GM20000 (cell line): ENCODE results near the gene AGAP1.

Experiments used
- DNase-seq: peaks from one replicate; pipeline ENCODE4 v3.0.0; 2012; ENCODE audit warnings: low spot score
- CTCF ChIP-seq: IDR thresholded peaks from 2 replicates; pipeline ENCODE4 v1.5.1; 2012; ENCODE audit warnings: mild to moderate bottlenecking, control low read depth; ENCODE audit errors: extremely low read depth, missing control alignments

The AGAP1 gene

DNA sequence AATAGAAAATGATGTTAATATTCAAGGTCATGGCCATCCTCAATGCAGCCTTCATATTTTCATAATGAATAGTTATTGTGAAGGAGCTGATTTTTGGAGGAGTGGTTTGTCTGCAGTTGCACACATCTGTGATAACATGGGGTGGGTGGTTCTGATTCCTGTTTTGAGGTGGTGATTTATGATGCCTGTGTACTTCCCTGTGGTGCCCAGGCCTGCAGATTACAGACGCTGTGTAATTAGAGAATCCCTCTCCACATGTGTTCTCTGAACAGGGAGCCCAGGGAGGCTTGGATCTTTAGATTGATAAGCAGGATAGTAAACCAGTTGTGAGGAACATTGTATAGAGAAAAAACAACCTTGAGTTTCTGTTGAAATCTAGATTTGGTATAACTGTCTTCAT, 117.5 kb downstream of the AGAP1 start:
- TF ChIP-seq CTCF = no peak
- DNase-seq = no peak

DNA sequence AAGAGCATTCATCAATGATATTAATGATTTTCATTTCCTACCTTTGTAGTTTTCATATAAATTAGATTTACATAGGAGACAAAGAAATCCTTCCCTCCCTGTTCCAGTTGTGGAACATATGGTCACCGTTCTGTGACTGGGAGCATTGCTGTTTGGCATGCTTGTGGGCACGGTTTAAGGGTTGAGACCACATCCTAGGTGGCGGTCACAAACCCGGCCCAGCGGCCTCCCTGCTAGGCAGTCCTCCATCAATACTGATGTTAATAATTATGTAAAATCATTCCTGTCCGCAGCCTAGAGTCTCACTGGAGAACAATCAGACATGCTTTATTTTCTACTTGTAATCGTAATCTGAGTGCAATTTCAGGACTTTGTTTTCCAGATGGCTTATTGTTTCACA, 117.9 kb downstream of the AGAP1 start:
- DNase-seq = no peak
- no peak for TF ChIP-seq CTCF

- no peak for TF ChIP-seq CTCF
- no peak for DNase-seq
These were observed 118.5 kb downstream of the AGAP1 start for GRCh38 chr2:235612181-235612950.

GRCh38 chr2:235613649-235614048, 119.8 kb downstream of the AGAP1 start:
- TF ChIP-seq CTCF = no peak
- DNase-seq = no peak

- DNase-seq = no peak
- no peak for TF ChIP-seq CTCF
These were observed 120.5 kb downstream of the AGAP1 start for GRCh38 chr2:235614176-235614860.

DNA sequence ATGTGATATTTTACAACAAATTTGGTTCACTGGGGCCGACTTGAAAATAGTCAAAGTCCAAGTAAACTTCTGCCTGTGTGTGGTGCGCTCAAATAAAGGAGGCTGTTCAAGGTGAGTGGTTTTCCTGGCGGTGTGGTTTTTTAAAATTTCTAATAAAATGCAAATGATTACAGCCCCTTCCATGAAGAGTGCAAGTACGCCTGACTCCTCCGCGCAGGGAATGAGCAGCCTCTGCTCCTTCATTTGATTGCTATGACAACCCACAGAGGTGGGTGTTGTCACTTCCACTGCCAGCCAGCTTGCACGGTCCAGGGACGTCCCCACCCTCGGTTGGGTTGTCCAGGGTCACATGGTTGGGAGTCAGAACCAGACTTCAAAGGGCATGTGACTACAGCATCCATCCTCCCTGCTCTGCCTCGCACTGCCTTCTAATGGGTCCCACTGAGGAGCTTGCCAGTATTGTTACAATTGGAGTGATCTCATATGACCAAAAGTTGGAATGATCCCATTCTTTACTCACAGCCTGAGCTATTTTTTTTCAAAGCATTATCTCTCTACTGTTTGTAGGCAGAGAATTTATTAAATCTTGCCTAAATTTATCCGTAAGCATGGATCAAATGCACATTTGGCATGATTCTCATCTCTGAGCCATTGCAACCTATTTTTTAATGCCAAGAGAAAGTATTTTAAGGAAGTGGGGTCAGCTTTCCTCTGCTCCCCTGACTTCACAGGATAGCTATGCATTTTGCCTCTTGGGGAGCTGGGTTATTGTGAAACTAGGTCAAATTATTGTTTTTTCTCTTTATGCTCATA, 121.3 kb downstream of the AGAP1 start:
- no peak for TF ChIP-seq CTCF
- no peak for DNase-seq

DNA sequence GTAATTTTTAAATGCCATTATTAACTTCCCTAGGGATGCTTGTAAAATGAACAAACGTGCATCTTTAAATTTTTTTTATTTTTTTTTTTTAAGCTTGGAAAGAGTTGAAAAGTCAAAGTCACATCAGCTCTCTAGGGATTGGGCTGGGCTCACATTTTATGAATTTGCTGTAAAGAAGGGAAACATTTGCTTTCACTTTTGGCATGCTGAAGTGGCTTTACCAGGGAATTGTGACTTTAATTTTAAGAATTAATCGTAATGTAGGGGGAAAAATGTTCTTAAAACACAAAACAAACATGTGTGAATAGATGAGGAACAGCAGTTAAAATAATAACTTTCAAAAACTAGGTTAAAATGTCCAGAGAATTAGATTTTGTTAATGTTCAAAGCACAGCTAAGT, 123.0 kb downstream of the AGAP1 start:
- no peak for TF ChIP-seq CTCF
- no peak for DNase-seq
